ENCODE measurements around the gene MYRF. TPM values are rescaled to one million over a fixed set of nuclear protein-coding genes. Genes with fewer than 3 reads are reported as not detected.

MYRF gene
- total RNA-seq, 2 experiments from 2014 or later = 0.19 to 1.1 TPM

DNA sequence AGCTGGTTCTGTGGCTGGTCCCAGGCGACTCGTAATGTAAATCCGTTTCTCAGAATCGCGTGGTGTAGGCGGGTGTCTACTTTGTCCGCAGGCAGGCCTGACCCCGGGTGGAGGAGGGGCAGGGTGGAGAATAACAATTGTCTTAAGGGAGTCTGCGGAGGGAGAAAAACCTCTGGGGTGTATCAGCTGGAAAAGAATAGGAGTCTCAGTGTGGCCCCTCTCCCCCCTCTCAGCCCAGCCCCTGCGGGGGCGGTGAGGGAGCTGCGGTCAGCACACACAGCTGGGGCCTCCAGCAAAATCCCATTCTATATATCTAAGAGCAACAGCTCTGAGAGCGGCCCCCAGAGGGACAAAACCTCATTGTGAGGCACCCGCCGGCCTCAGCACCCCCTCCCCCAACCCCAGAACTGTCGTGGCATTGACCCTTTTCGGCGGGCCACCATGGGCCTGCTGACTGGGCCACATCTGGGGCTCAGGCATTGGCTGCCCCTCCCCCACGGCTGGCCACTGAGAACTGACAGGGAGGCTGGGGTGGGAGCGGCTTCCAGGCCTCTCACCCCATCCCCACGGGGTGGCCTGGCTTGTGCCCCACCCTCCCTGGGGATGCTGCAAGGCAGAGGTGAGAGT lies 2.7 kb upstream of the MYRF start:
- no peaks in the 10 kb centered on the region for H3K9me2 ChIP-seq (ENCODE audit: insufficient read depth, low read length)
- no peak overlapping the region for H3K4me2 ChIP-seq (ENCODE audit: low read length)
- CTCF ChIA-PET (ENCODE audit: unreplicated experiment) = no interaction called here
- H4K20me1 ChIP-seq (ENCODE audit: insufficient read depth, low read length) = no peaks in the 10 kb centered on the region
- intact Hi-C loops (cut with micrococcal nuclease; ENCODE audit: unreplicated experiment) = loop anchor here (5.0 kb wide), 1 partner anchor 358 kb away; no protein-coding TSS in a partner anchor
- H3K9me3 ChIP-seq (ENCODE audit: low read length) = no peaks in the 10 kb centered on the region
- H3K27ac ChIP-seq (ENCODE audit: low read depth, low read length, poor library complexity, severe bottlenecking) = no peak overlapping the region
- H3K4me1 ChIP-seq (ENCODE audit: insufficient read depth, low read length, poor library complexity, severe bottlenecking) = no peaks in the 10 kb centered on the region
- POLR2A ChIA-PET = no interaction called here
- DNase-seq (ENCODE audit: low spot score) = no peak
- no peaks in the 10 kb centered on the region for H3K79me2 ChIP-seq (ENCODE audit: insufficient read depth, low read depth, low read length)
- H2AFZ ChIP-seq (ENCODE audit: low read length) = no peak overlapping the region
- H3K4me3 ChIP-seq (ENCODE audit: low read depth, low read length, poor library complexity, severe bottlenecking) = no peak overlapping the region
- TF ChIP-seq, protein P1, sequence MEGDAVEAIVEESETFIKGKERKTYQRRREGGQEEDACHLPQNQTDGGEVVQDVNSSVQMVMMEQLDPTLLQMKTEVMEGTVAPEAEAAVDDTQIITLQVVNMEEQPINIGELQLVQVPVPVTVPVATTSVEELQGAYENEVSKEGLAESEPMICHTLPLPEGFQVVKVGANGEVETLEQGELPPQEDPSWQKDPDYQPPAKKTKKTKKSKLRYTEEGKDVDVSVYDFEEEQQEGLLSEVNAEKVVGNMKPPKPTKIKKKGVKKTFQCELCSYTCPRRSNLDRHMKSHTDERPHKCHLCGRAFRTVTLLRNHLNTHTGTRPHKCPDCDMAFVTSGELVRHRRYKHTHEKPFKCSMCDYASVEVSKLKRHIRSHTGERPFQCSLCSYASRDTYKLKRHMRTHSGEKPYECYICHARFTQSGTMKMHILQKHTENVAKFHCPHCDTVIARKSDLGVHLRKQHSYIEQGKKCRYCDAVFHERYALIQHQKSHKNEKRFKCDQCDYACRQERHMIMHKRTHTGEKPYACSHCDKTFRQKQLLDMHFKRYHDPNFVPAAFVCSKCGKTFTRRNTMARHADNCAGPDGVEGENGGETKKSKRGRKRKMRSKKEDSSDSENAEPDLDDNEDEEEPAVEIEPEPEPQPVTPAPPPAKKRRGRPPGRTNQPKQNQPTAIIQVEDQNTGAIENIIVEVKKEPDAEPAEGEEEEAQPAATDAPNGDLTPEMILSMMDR (conservative IDR thresholded peaks at IDR 0.05; ENCODE audit: low read length) = no peak
- H3K36me3 ChIP-seq (ENCODE audit: insufficient read depth, low read length) = no peaks in the 10 kb centered on the region
- BruUV-seq (replicated peaks) = no TSS peak

- TF ChIP-seq, protein P1 (conservative IDR thresholded peaks at IDR 0.05; ENCODE audit: low read length) = no peak
- no peak for TF ChIP-seq EZH2phosphoT487 (IDR thresholded peaks at IDR 0.05; ENCODE audit: borderline replicate concordance, low read depth, low read length)
- Histone ChIP-seq H3K79me2 (ENCODE audit: insufficient read depth, low read depth, low read length) (no peaks in the 10 kb centered on the region), H3K36me3 (ENCODE audit: insufficient read depth, low read length) (no peaks in the 10 kb centered on the region), H2AFZ (ENCODE audit: low read length) (no peak overlapping the region), H3K27ac (ENCODE audit: low read depth, low read length, poor library complexity, severe bottlenecking) (no peak overlapping the region), H3K4me1 (ENCODE audit: insufficient read depth, low read length, poor library complexity, severe bottlenecking) (no peaks in the 10 kb centered on the region), H3K4me2 (ENCODE audit: low read length) (no peak overlapping the region), H3K9me3 (ENCODE audit: low read length) (no peaks in the 10 kb centered on the region), H3K9me2 (ENCODE audit: insufficient read depth, low read length) (no peaks in the 10 kb centered on the region), H4K20me1 (ENCODE audit: insufficient read depth, low read length) (no peaks in the 10 kb centered on the region), H3K4me3 (ENCODE audit: low read depth, low read length, poor library complexity, severe bottlenecking) (no peak overlapping the region)
- no peak for DNase-seq (ENCODE audit: low spot score)
- BruUV-seq (replicated peaks) = no TSS peak
- ChIA-PET POLR2A (interaction anchor here (0.6 kb wide), 2 partner anchors 60 to 635 kb away, joined by 3 read pairs; no protein-coding TSS in a partner anchor), CTCF (ENCODE audit: unreplicated experiment) (interaction anchor here (0.5 kb wide), 1 partner anchor 11 kb away, joined by 4 read pairs; no protein-coding TSS in a partner anchor)
- intact Hi-C loops (cut with micrococcal nuclease; ENCODE audit: unreplicated experiment) = no loop called here
Observed at GRCh38 chr11:61750631-61751273, 1.7 kb upstream of the MYRF start.

- TF ChIP-seq, protein P1 (conservative IDR thresholded peaks at IDR 0.05; ENCODE audit: low read length) = no peak
- no peak for TF ChIP-seq EZH2phosphoT487 (IDR thresholded peaks at IDR 0.05; ENCODE audit: borderline replicate concordance, low read depth, low read length)
- DNase-seq (ENCODE audit: low spot score) = no peak
- H3K9me3 ChIP-seq (ENCODE audit: low read length) = no peaks in the 10 kb centered on the region
- no peaks in the 10 kb centered on the region for H4K20me1 ChIP-seq (ENCODE audit: insufficient read depth, low read length)
- H3K9me2 ChIP-seq (ENCODE audit: insufficient read depth, low read length) = no peaks in the 10 kb centered on the region
- no peaks in the 10 kb centered on the region for H3K36me3 ChIP-seq (ENCODE audit: insufficient read depth, low read length)
- H3K79me2 ChIP-seq (ENCODE audit: insufficient read depth, low read depth, low read length) = no peaks in the 10 kb centered on the region
- H3K4me2 ChIP-seq (ENCODE audit: low read length) = no peak overlapping the region
- BruUV-seq (replicated peaks) = no TSS peak
- intact Hi-C loops (cut with micrococcal nuclease; ENCODE audit: unreplicated experiment) = no loop called here
- CTCF ChIA-PET (ENCODE audit: unreplicated experiment) = no interaction called here
- POLR2A ChIA-PET = interaction anchor here (0.6 kb wide), 1 partner anchor 635 kb away, joined by 3 read pairs; no protein-coding TSS in a partner anchor
- peaks cover 2% of the 10 kb centered on the region for H3K4me1 ChIP-seq (ENCODE audit: insufficient read depth, low read length, poor library complexity, severe bottlenecking)
- no peak overlapping the region for H3K27ac ChIP-seq (ENCODE audit: low read depth, low read length, poor library complexity, severe bottlenecking)
- H2AFZ ChIP-seq (ENCODE audit: low read length) = no peak overlapping the region
- no peak overlapping the region for H3K4me3 ChIP-seq (ENCODE audit: low read depth, low read length, poor library complexity, severe bottlenecking)
Observed at GRCh38 chr11:61751384-61751783, 1.1 kb upstream of the MYRF start.

Data from OCI-LY7 (cell line).